ENCODE data around the gene RFX3.

The RFX3 gene

GRCh38 chr9:3475300-3476020 lies 50.3 kb downstream of the RFX3 start:
- DNase-seq, result no peak

GRCh38 chr9:3474821-3475220 lies 51.0 kb downstream of the RFX3 start:
- no peak for DNase-seq

- DNase-seq, result no peak
Measured at GRCh38 chr9:3473405-3473804, 52.4 kb downstream of the RFX3 start.

GRCh38 chr9:3471883-3472282 lies 53.9 kb downstream of the RFX3 start:
- no peak for DNase-seq

GRCh38 chr9:3468421-3469205 lies 57.2 kb downstream of the RFX3 start:
- DNase-seq, result no peak

- no peak for DNase-seq
Measured at GRCh38 chr9:3467593-3468219, 58.1 kb downstream of the RFX3 start.

GRCh38 chr9:3464033-3464638 lies 61.7 kb downstream of the RFX3 start:
- DNase-seq, result no peak

- DNase-seq, result no peak
Measured at GRCh38 chr9:3458806-3459475, 66.9 kb downstream of the RFX3 start.

- DNase-seq, result no peak
Measured at GRCh38 chr9:3457175-3457574, 68.6 kb downstream of the RFX3 start.

- DNase-seq, result no peak
Measured at GRCh38 chr9:3455717-3456116, 70.1 kb downstream of the RFX3 start.

- DNase-seq, result no peak
Measured at GRCh38 chr9:3455094-3455493, 70.7 kb downstream of the RFX3 start.

GRCh38 chr9:3451956-3452355 lies 73.8 kb downstream of the RFX3 start:
- DNase-seq, result no peak

- no peak for DNase-seq
Measured at GRCh38 chr9:3447788-3448187, 78.0 kb downstream of the RFX3 start.

- no peak for DNase-seq
Measured at GRCh38 chr9:3447143-3447542, 78.7 kb downstream of the RFX3 start.

- DNase-seq, result no peak
Measured at GRCh38 chr9:3446313-3446712, 79.5 kb downstream of the RFX3 start.

GRCh38 chr9:3444016-3444415 lies 81.8 kb downstream of the RFX3 start:
- DNase-seq, result no peak

GRCh38 chr9:3441197-3441816 lies 84.5 kb downstream of the RFX3 start:
- DNase-seq, result no peak

GRCh38 chr9:3436629-3437420 lies 89.0 kb downstream of the RFX3 start:
- DNase-seq, result no peak

- no peak for DNase-seq
Measured at GRCh38 chr9:3435732-3436131, 90.1 kb downstream of the RFX3 start.

- DNase-seq, result no peak
Measured at GRCh38 chr9:3434594-3434993, 91.2 kb downstream of the RFX3 start.

- DNase-seq, result no peak
Measured at GRCh38 chr9:3433754-3434153, 92.0 kb downstream of the RFX3 start.

- no peak for DNase-seq
Measured at GRCh38 chr9:3433066-3433465, 92.7 kb downstream of the RFX3 start.

All from cortex of kidney (tissue), 1 donor.